Sigmoid colon (tissue), 4 donors: ENCODE results near the gene C14orf132.

Experiments
- CTCF ChIP-seq, 4 experiments: fragments of 450-650 bp in 3 of 4; fragments of 200-600 bp in 1 of 4; IDR thresholded peaks; one replicate each; pipeline ENCODE4 v1.5.1; 2016 to 2019; ENCODE audit warnings: antibody characterized with exemption in 4 of 4, mild to moderate bottlenecking in 3 of 4, moderate library complexity in 2 of 4
- EP300 ChIP-seq, 4 donors: sonication (generic); formaldehyde crosslinking; IDR thresholded peaks; one replicate each; pipeline ENCODE4 v1.6.1; 2017; ENCODE audit warnings: antibody characterized with exemption in 4 of 4
- POLR2A ChIP-seq, 2 donors: fragments of 450-650 bp; IDR thresholded peaks; one replicate each; pipeline ENCODE4 v1.6.1; 2016; ENCODE audit warnings: antibody characterized with exemption in 2 of 2, mild to moderate bottlenecking in 2 of 2, moderate library complexity in 2 of 2
- POLR2AphosphoS5 ChIP-seq, 4 donors: sonication (generic); formaldehyde crosslinking; IDR thresholded peaks; one replicate each; pipeline ENCODE4 v1.6.1; 2017; ENCODE audit warnings: antibody characterized with exemption in 4 of 4

- no peak for TF ChIP-seq POLR2A (IDR thresholded peaks at IDR 0.05)
- TF ChIP-seq CTCF (IDR thresholded peaks at IDR 0.05): no peak
- no peak for TF ChIP-seq POLR2AphosphoS5 (IDR thresholded peaks at IDR 0.05)
- TF ChIP-seq EP300 (IDR thresholded peaks at IDR 0.05): no peak
Observed at GRCh38 chr14:96108061-96108795, 69.1 kb downstream of the C14orf132 start.
